Inferior parietal cortex (tissue), 1 donor: ENCODE results near the gene OR6J1.
"Not testable (repeated sequence)": the region's sequence is repeated elsewhere in the genome, so short reads cannot be mapped to it uniquely, and the experiment has no call there.

ENCODE experiments used
- DNase-seq: peaks from one replicate; pipeline ENCODE4 v3.0.0-alpha.2; 2016; ENCODE audit errors: extremely low spot score

OR6J1 gene

DNA sequence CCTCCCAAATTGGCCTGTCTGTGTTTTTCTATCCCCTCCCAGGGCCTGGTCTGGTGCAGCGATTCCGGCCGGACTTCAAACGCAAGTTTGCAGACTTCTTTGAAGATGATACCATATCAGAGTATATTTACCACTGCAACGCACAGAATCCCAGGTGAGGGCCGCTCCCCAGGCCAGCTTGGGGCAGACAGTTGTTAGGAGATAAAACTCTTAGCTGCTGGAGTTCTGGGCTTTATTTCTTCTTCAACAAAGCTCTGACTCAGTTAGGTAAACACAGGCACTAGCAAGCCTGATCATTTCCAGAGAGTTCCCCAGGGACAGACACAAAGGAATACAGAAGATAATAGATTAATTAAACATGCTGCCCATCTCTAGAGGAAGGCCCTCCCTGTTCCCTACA, 37.8 kb downstream of the OR6J1 start:
- DNase-seq, result no peak

DNA sequence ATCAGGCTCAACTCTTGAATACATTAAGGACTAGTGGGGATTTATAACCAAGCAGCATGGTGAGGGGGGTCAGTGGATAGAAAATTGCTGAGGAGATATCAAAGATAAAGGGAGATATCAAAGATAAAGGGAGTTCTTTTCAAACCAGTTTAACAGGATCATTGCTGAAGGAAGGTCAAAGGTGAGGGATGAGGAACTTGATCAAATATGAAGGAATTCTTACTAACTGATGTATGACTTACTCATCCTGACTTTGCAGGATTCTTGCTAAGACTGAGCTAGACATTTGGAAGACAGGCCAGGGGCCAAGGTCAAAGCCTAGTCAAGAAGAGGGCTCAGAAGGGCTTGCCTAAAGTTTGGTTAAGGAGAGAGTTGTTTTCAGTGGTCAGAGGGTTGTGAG, 41.3 kb downstream of the OR6J1 start:
- DNase-seq, result no peak

DNA sequence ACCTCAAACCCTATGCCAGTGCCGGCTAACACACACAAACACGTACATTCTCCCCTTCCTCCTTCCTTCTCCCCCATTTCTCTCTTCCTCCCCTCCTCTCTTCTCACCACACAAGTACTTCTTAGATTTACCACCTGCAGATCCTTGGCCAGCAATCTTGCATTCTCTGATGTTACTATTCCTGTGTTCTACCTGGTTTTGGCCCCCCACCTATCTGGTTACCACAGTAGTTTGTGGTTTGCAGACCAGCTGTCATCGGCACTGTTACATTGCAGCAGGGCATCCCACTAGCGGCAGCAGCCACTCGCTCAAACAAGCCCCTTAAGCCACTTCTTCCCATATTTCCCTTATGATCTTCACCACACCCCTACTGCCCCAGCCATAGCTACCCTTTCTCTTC, 42.2 kb downstream of the OR6J1 start:
- DNase-seq, result no peak

DNA sequence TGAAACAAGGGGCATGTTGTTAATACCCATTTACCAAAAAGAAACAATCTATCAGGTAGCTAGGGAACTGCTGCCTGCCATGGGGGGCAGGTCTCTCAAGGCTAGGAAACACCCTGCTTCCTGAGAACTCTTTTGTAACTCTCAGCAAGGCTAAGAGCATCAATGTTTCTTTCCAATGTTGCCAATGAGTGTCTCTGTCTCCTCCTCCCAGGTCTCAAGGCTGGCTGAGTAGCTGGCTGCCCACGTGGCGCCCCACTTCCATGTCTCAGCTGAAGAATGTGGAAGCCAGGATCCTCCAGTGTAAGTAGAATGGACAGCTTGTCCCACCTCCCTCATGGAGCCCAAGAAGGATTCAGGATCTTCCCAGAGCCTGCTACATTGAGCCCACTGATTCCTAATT, 42.7 kb downstream of the OR6J1 start:
- DNase-seq, result no peak

DNA sequence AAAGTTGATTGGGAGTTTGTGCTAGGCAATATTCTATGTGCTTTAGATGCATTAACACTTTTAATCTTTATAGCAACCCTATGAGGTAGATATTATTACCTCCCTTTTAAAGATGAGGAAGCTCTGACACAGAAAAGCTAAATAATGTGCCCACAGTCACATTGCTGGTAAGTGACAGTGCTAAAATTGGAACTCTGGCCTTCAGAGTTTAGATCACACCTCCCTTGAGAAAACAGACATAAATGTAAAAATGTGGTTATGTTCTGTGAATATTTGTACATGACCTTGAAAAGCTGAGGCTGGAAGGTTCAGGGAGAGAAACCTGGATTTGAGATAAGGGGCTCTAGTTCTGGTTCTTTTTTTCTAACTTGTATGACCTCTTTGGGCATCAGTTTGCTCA, 44.1 kb downstream of the OR6J1 start:
- no peak for DNase-seq

DNA sequence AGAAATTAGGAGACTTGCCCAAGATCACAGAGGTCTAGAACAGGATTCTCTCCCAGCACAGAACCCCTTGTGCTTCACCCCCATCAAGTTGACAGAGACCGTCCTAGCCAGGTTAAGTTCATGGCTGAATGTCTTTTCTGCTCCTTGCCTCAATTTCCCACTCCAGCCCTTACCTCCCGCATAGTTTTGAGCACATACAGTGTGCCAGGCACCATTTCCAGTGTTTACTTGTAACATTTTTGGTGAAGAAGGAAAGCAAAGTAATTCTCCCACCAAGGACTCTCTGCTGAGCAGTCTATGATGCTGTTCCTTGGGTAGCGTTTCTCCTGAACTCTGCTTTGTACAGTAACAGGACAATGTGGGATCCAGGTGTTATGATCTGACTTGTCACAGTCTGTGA, 44.8 kb downstream of the OR6J1 start:
- DNase-seq, result no peak

DNA sequence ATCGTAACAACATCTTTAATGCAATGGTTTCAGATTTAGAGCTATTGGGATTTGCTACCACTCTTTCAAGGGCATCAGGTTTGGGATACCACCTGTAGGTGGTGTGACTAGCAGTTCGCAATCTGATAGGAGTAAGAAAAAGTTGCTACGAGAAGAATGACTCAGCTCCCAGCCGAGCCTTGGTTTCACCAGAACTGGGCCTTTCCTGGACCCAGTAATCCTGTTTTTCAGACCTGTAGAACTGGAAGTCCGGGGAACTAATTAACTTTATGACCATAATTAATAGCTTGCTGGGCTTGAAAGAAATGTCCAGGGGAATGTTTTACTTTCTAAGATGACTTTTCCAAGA, 45.3 kb downstream of the OR6J1 start:
- DNase-seq, result peak; percentile 22

DNA sequence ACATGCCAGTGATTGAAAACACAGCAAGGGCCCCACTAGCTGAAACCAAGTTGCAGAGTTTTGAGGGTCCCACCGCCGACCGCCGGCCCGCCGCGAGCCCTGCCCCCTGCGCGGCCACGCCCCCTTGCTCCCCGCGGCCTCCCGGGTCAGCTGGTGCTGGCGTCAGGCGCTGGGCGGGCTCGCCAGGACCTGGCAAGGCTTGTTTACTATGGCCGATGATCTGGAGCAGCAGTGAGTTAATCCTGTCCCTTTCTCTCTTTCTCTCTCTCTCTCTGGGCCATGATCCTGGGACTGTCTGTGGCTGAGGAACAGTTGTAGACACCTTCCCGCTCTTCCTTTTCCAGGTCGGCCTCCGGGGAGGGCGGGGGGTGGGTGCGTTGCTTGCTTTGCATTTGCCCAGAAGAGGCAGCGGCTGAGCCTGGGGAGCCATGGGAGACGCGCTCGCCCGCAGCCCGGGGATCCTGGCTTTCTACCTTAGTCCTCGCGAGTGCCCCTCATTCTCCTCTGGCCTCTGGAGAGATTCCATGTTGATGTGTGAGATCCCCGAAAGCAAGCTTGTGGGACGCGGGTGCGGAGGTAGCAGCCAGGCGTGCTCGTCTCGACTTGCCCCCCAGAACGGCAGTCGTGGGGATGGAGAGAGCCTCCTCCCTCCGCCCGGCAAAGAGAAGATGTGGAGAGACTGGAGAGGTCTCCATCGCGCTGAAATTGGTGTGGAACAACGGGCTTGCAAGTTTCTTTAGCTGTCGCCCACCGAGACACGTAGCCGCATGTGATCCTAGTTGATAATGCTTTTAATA, 45.9 kb downstream of the OR6J1 start, which contains the start of gene ABHD4:
ABHD4 (plus strand) TSS at position 202 of the 797 bp plus-strand sequence; CDS start at position 209, 7 bp downstream.
- peak; percentile 71 for DNase-seq

DNA sequence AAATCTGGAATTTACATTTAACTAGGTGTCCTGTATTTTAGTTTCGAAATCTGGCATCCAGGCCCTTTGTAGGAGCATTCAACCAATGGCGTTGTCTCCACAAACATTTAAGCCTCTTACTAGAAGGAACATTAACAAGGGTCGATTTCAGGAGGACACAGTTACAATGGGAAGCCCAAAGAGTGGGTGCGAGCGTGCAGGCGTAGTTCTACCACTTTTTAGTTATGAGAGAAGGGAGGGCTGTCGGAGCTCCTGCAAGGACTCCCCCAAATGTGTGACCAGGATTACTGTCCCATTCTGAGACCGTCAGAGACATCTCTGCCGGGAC, 46.4 kb downstream of the OR6J1 start:
- DNase-seq, result no peak

DNA sequence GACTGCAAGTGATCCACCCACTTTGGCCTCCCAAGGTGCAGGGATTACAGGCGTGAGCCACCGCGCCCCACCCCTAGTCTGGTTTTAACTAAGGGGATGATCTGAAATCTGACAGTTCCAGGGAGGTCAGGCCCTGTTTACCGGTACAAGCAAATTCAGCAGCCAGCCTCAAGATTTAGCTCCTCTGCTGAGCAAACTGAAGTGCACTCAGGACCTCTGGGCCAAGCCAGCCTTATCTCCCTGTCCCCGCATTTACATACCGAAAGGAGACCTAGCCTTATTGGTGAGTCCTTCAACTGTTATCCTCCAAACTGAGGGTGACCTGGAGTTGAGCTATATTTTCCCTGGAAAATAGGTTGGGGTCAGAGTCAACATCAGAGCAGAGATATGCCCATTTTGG, 46.9 kb downstream of the OR6J1 start:
- no peak for DNase-seq

DNA sequence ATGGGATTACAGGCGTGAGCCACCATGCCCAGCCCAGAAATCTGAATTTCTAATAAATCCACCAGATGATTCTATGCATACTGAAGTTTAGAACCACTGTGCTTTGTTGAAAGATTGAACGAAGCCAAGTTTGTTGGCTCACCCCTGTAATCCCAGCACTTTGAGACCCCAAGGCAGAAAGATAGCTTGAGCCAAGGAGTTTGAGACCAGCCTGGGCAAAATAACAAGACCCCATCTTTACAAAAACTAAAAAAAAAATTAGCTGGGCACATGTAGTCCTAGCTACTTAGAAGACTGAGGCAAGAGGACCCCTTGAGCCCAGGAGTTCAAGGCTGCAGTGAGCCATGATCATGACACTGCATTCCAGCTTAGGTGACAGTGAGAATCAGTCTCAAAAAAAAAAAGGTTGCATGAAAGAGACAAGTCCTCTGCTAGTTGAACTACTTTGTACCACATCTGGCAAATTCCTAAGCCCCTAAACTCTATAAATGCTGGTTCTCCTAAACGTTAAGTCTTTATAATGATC, 47.7 kb downstream of the OR6J1 start:
- no peak for DNase-seq

DNA sequence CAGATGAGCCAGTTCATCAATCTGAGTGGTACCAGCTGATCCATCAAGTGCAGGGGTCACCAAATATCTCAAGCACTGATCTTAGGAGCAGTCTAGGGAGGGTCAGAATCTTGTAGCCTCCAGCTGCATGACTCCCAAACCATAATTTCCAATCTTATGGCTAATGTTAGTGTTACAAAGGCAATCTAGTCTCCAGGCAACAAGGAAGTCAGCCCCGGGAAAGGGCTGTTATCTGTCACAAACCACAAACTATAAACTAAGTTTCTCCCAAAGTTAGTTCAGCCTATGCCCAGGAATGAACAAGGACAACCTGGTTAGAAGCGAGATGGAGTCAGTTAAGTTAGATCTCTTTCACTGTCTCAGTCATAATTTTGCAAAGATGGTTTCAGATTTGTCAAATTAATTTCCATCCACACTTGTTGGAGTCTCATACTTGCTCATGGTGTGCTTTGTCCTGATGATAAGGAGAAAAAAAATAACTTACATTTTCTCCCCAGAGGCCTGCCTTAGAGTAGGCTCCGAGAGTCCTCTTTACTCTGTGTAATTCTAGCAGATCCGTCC, 49.9 kb downstream of the OR6J1 start:
- no peak for DNase-seq

DNA sequence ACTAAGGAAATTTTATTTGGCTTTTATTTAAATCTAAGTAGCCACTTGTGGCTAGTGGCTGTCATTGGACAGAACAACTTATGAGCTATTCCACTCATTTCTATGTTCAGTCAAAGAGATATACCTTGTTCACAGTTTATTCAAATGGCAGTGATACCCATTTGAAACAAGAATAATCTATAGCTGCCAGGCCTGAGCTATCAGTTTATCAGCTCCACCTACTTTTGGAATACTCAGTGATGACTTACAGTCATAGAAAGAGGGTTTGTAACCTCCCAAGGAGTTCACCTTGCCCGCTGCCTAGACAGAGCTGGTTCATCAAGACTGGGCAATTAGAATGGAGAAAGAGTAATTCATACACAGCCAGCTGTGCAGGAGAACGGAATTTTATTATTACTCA, 50.6 kb downstream of the OR6J1 start:
- no peak for DNase-seq

DNA sequence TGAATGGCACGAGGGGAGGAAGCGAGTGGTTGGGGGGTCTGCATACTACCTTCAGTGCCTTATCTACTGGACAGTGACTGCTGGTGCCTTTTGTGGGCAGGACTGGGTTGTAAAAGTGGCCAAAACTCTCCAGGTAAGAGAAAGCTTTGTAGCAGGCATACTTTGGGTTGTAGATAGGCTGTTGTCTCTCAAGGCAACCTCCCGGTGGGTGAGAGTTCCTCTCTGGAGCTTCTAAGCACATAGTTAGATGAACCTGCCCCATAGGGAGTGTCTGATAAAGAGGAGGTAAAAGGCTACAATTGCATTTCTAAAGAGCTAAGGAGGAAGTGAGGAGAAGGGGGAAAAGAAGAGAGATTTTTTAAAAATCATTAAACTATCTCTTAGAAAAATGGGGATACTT, 51.0 kb downstream of the OR6J1 start:
- DNase-seq, result no peak

DNA sequence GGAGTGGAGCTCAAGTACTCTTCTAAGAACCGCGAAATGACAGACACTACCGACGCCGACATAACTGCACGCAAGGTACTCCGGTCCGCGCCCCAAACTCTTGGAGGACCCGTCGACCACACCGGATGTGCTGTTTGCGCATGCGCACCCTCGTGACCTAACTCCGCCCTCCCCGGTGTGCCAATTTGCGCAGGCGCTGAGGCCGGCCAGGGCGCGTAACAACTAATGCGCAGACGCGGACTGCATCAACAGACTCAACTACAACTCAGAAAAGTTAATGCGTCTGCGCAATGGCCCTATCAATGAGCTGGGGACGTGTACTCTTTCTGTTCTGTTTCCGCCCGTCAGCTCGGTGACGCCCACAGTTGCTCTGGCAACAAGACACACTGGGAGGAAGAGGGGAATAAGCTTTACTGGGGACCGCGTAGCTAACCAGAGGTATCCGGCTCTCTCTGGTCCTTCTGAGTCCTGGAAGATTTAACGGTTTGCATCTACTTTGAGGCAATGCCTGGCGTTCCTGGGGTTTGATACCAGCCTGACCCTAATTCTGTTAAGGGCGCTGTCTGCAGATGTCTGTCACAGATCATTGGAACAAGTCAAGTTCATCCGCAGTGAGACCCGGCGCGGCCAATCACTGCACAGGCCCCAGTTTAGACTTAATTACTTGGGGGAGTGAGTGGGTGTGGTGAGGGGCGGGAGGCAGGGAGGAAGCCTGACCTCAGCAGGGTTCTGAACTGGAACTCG, 54.9 kb downstream of the OR6J1 start, which contains the start of gene DAD1:
DAD1 (minus strand) TSS at position 129 of the 744 bp plus-strand sequence; CDS start at position 62, 67 bp downstream.
- peak; percentile 100 for DNase-seq

DNA sequence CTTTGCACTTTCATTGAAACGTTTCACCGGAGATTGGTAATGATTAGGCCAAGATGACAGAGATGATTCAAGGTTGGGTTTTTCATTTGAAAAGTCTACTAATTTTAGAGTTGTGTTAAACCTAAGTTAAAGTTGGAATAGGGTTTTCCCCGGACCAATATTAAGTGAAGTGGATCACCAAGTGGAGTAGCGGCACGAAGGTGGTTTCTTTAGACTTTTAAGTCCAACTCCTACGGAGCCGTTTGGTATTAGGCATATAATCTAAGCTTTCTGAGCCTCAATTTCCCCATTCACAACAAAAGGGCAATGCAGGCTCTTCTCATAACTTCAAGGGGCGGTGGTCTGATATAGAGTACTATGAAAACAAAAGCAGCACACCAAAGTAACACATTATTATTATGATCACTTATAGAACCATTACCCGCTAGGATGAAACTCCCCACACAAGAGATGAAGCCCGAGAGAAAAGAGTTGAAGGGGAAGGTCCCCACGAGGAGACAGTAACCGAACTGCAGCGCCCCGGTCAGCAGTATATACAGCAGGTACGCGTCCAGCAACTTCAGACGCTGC, 55.5 kb downstream of the OR6J1 start:
- DNase-seq, result no peak

DNA sequence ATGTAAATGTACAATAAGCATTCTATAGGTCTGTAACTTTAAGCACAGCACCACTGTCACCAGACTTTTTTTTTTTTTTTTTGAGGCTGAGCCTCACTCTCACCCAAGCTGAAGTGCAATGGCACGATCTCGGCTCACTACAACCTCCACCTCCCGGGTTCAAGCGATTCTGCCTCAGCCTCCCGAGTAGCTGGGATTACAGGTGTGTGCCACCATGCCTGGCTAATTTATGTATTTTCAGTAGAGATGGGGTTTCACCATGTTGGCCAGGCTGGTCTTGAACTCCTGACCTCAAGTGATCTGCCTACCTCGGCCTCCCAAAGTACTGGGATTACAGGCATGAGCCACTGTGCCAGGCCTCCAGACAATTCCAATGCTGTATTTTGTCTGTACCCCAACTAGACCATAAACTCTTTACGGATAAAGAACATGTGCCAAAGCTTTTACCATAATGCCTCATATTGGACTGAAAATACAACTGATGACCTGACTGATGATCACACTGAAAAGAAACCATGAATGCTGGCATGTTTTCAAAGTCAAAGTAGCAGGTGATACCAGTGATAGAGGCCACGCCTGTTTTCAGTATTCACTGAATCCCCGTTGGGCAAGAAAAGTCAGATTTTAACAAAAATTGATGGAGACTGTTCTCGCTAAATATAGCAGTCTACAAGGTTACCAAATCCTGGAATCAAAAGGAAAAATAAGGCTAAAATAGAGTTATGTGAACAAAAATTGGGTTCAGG, 56.3 kb downstream of the OR6J1 start:
- DNase-seq, result not testable (repeated sequence)

DNA sequence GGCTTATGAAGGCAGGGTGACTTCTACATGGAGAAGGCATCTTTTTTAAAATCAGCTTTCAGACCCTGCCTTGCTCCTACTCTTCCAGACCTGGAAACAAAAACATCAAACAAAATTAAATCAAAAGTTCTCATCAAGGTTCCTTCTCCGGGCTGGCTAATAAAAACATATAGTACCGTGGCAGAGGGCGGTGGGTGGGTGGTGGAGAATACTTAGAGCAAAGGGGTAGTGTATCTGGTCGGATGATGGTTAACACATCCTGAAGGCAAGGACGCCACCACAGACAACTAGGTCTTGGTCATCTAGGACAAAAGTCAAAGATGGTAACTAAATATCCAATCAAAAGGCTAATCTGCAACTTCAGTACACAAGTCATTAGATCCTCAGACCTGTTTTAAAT, 56.9 kb downstream of the OR6J1 start:
- no peak for DNase-seq

DNA sequence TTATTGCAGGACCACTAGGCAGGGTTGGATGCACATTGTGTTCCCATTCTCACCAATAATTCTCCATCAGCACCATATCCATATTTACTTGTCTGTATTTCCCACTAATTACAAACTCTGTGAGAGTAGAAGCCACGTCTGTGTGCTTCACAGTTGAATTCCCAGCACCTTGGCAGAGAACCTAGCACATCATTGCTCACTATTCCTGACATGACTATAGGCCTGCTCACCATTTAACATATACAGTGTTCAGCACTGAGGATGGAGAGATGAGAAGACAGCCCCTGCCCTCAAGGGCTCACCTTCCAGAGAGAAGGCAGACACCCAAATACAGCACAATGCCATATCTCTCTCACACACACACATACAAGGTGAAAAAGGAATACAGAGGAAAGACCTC, 60.2 kb downstream of the OR6J1 start:
- DNase-seq, result no peak
